HPDE6-E6E7 (cell line): ENCODE measurements around the gene ACOXL.
A peak's percentile ranks its signal among the peaks of the same experiment; 100 is the strongest.
"Not testable (repeated sequence)": the region's sequence is repeated elsewhere in the genome, so short reads cannot be mapped to it uniquely, and the experiment has no call there.

Experiments
- DNase-seq: peaks from one replicate; pipeline ENCODE4 v3.0.0; 2011; ENCODE audit warnings: missing footprints; ENCODE audit errors: extremely low spot score

Gene ACOXL

GRCh38 chr2:111057721-111058120 is 325.3 kb downstream of the ACOXL start:
- no peak for DNase-seq

- DNase-seq = no peak
Measured at GRCh38 chr2:111058264-111058663, 325.9 kb downstream of the ACOXL start.

GRCh38 chr2:111061191-111061590 is 328.8 kb downstream of the ACOXL start:
- no peak for DNase-seq

- no peak for DNase-seq
Measured at GRCh38 chr2:111062417-111062816, 330.0 kb downstream of the ACOXL start.

GRCh38 chr2:111066062-111066593 is 333.8 kb downstream of the ACOXL start:
- DNase-seq = no peak

- peak; percentile 92 for DNase-seq
Measured at GRCh38 chr2:111068435-111069058, 336.2 kb downstream of the ACOXL start.

- no peak for DNase-seq
Measured at GRCh38 chr2:111069722-111070121, 337.3 kb downstream of the ACOXL start.

- DNase-seq = peak; percentile 31
Measured at GRCh38 chr2:111071600-111072171, 339.3 kb downstream of the ACOXL start.

- DNase-seq = no peak
Measured at GRCh38 chr2:111072220-111072871, 340.0 kb downstream of the ACOXL start.

- DNase-seq = not testable (repeated sequence)
Measured at GRCh38 chr2:111082659-111083058, 350.3 kb downstream of the ACOXL start.

GRCh38 chr2:111091811-111092211 is 359.4 kb downstream of the ACOXL start:
- DNase-seq = no peak

GRCh38 chr2:111094691-111095090 is 362.3 kb downstream of the ACOXL start:
- no peak for DNase-seq

- DNase-seq = no peak
Measured at GRCh38 chr2:111095434-111095833, 363.1 kb downstream of the ACOXL start.

GRCh38 chr2:111099402-111099801 is 367.0 kb downstream of the ACOXL start:
- no peak for DNase-seq

GRCh38 chr2:111100087-111100764 is 367.9 kb downstream of the ACOXL start:
- no peak for DNase-seq

- no peak for DNase-seq
Measured at GRCh38 chr2:111100765-111101162, 368.4 kb downstream of the ACOXL start.

GRCh38 chr2:111101592-111101991 is 369.2 kb downstream of the ACOXL start:
- no peak for DNase-seq

GRCh38 chr2:111102216-111102615 is 369.8 kb downstream of the ACOXL start:
- DNase-seq = no peak

GRCh38 chr2:111105926-111106325 is 373.6 kb downstream of the ACOXL start:
- DNase-seq = no peak

GRCh38 chr2:111106706-111107105 is 374.3 kb downstream of the ACOXL start:
- no peak for DNase-seq

- no peak for DNase-seq
Measured at GRCh38 chr2:111108745-111109271, 376.4 kb downstream of the ACOXL start.

- no peak for DNase-seq
Measured at GRCh38 chr2:111111101-111111755, 378.9 kb downstream of the ACOXL start.
